Measurements from ENCODE around the gene DMKN.

The DMKN gene

DNA sequence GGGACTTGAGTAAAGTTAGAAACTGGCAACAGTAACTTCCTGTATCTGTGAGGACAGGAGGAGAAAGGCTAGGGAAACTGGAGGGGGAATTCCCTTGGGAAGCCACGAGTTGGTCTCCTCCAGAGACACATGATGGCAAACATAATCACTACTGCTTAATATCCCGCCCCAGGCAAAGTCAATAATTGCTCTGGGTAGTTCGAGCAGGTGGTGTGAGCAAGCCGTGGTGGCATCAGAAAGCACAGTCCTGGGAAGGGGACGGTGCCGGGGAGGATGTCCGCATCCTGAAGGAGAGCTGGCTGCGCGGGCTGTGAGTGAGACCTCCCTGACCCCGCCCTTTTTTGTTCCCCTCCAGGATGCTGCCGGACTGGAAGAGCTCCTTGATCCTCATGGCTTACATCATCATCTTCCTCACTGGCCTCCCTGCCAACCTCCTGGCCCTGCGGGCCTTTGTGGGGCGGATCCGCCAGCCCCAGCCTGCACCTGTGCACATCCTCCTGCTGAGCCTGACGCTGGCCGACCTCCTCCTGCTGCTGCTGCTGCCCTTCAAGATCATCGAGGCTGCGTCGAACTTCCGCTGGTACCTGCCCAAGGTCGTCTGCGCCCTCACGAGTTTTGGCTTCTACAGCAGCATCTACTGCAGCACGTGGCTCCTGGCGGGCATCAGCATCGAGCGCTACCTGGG, 63.9 kb downstream of the DMKN start (continued):
- TF ChIP-seq, protein P1, sequence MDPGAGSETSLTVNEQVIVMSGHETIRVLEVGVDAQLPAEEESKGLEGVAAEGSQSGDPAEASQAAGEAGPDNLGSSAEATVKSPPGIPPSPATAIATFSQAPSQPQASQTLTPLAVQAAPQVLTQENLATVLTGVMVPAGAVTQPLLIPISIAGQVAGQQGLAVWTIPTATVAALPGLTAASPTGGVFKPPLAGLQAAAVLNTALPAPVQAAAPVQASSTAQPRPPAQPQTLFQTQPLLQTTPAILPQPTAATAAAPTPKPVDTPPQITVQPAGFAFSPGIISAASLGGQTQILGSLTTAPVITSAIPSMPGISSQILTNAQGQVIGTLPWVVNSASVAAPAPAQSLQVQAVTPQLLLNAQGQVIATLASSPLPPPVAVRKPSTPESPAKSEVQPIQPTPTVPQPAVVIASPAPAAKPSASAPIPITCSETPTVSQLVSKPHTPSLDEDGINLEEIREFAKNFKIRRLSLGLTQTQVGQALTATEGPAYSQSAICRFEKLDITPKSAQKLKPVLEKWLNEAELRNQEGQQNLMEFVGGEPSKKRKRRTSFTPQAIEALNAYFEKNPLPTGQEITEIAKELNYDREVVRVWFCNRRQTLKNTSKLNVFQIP (CRISPR knock-in tag; IDR thresholded peaks at IDR 0.05; ENCODE audit: borderline replicate concordance, low read depth), result no peak
- no peak for TF ChIP-seq CSDC2 (CRISPR knock-in tag; IDR thresholded peaks at IDR 0.05)

DNA sequence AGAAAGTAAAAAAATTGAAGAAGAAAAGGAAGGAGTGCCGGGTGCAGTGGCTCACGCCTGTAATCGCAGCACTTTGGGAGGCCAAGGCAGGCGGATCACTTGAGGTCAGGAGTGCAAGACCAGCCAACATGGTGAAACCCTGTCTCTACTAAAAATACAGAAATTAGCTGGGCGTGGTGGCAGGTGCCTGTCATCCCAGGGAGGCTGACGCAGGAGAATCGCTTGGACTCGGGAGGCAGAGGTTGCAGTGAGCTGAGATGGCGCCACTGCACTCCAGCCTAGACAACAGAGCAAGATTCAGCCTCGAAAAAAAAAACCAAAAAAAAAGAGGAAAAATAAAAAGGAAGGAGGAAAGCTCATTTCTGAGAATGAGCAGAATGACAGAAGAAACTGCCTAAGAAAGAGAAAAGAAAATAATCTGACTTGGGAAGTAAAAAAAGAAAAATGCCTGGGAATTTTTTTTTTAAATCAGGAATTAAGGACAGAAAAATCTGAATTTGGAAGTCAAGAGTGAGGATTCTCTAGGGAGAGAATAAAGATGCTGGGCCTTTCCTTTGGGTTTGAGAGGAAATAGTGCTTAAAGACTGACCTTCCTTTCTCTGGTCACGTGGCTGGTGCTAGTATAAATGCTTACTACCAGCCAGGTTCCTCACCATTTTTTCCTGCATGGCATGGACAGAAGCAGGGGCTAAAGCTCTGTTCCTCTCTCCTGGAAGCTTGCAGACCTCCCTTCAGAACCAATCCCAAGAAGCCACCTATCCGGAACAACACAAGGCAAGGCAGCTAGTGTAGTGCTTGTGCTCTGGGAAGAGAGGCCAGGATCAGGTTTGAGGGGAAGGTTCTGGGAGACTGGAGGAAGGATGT, 65.6 kb downstream of the DMKN start, which contains the start of gene FFAR2:
Gene FFAR2 (plus strand): TSS at position 652 of the 864 bp plus-strand sequence. CDS start 1,458 bp downstream, outside the sequence.
- TF ChIP-seq BACH2 (CRISPR knock-in tag; IDR thresholded peaks at IDR 0.05; ENCODE audit: borderline replicate concordance) (no peak), PPARA (CRISPR knock-in tag; IDR thresholded peaks at IDR 0.05; ENCODE audit: borderline replicate concordance) (no peak), ISL1 (CRISPR knock-in tag; IDR thresholded peaks at IDR 0.05) (no peak), ZNF70 (CRISPR knock-in tag; IDR thresholded peaks at IDR 0.05) (no peak), RARB (CRISPR knock-in tag; IDR thresholded peaks at IDR 0.05) (no peak), OSR1 (CRISPR knock-in tag; IDR thresholded peaks at IDR 0.05) (no peak), SNAI2 (CRISPR knock-in tag; IDR thresholded peaks at IDR 0.05) (no peak)
- TF ChIP-seq, protein P2, sequence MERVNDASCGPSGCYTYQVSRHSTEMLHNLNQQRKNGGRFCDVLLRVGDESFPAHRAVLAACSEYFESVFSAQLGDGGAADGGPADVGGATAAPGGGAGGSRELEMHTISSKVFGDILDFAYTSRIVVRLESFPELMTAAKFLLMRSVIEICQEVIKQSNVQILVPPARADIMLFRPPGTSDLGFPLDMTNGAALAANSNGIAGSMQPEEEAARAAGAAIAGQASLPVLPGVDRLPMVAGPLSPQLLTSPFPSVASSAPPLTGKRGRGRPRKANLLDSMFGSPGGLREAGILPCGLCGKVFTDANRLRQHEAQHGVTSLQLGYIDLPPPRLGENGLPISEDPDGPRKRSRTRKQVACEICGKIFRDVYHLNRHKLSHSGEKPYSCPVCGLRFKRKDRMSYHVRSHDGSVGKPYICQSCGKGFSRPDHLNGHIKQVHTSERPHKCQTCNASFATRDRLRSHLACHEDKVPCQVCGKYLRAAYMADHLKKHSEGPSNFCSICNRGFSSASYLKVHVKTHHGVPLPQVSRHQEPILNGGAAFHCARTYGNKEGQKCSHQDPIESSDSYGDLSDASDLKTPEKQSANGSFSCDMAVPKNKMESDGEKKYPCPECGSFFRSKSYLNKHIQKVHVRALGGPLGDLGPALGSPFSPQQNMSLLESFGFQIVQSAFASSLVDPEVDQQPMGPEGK (CRISPR knock-in tag; IDR thresholded peaks at IDR 0.05; ENCODE audit: borderline replicate concordance), result no peak
- TF ChIP-seq, protein P3, sequence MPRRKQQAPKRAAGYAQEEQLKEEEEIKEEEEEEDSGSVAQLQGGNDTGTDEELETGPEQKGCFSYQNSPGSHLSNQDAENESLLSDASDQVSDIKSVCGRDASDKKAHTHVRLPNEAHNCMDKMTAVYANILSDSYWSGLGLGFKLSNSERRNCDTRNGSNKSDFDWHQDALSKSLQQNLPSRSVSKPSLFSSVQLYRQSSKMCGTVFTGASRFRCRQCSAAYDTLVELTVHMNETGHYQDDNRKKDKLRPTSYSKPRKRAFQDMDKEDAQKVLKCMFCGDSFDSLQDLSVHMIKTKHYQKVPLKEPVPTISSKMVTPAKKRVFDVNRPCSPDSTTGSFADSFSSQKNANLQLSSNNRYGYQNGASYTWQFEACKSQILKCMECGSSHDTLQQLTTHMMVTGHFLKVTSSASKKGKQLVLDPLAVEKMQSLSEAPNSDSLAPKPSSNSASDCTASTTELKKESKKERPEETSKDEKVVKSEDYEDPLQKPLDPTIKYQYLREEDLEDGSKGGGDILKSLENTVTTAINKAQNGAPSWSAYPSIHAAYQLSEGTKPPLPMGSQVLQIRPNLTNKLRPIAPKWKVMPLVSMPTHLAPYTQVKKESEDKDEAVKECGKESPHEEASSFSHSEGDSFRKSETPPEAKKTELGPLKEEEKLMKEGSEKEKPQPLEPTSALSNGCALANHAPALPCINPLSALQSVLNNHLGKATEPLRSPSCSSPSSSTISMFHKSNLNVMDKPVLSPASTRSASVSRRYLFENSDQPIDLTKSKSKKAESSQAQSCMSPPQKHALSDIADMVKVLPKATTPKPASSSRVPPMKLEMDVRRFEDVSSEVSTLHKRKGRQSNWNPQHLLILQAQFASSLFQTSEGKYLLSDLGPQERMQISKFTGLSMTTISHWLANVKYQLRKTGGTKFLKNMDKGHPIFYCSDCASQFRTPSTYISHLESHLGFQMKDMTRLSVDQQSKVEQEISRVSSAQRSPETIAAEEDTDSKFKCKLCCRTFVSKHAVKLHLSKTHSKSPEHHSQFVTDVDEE (CRISPR knock-in tag; IDR thresholded peaks at IDR 0.05), result no peak
- no peak for ATAC-seq

Measured in SK-N-SH treated with all-trans-retinoic acid at 6 μM for 48 hours (cell line).